Fibroblast of the aortic adventitia (primary cell): ENCODE data around the gene SNX2. TPM values are rescaled to one million over a fixed set of nuclear protein-coding genes. Genes with fewer than 3 reads are reported as not detected.

ENCODE experiments used
- DNase-seq: peaks from one replicate; pipeline ENCODE4 v3.0.0-alpha.2; 2010; ENCODE audit warnings: low read depth
- H3K4me3 ChIP-seq: 2 replicates; pipeline ENCODE4 v1.5.1; 2011; ENCODE audit warnings: low read depth, mild to moderate bottlenecking, control low read depth, low read length, moderate library complexity
- CTCF ChIP-seq: IDR thresholded peaks from 2 replicates; pipeline ENCODE4 v1.5.1; 2011; ENCODE audit warnings: mild to moderate bottlenecking, low read length, control low read depth, inconsistent platforms; ENCODE audit not compliant: insufficient read depth
- total RNA-seq: library from RNA; depleted of rRNA; stranded (reverse); fragments of >200 nt; gene quantifications from 2 replicates; pipeline ENCODE4 v1.2.3, GENCODE V29; 2012; ENCODE audit warnings: low replicate concordance

SNX2 gene
- total RNA-seq, 1 donor = 89.4 TPM

- no peak for DNase-seq
- no peak for TF ChIP-seq CTCF
- no peak overlapping the region for H3K4me3 ChIP-seq
Measured at GRCh38 chr5:122741681-122742080, 33.2 kb upstream of the SNX2 start.

- DNase-seq = no peak
- no peak overlapping the region for H3K4me3 ChIP-seq
- TF ChIP-seq CTCF = no peak
Measured at GRCh38 chr5:122743261-122743660, 31.6 kb upstream of the SNX2 start.

- no peak for TF ChIP-seq CTCF
- no peak overlapping the region for H3K4me3 ChIP-seq
- no peak for DNase-seq
Measured at GRCh38 chr5:122745597-122745996, 29.3 kb upstream of the SNX2 start.

- no peak for TF ChIP-seq CTCF
- DNase-seq = peak; percentile 44
- H3K4me3 ChIP-seq = no peak overlapping the region
Measured at GRCh38 chr5:122749886-122750285, 25.0 kb upstream of the SNX2 start.

GRCh38 chr5:122751293-122751782 lies 23.5 kb upstream of the SNX2 start:
- peak; percentile 67 for DNase-seq
- no peak for TF ChIP-seq CTCF
- H3K4me3 ChIP-seq = no peak overlapping the region

- DNase-seq = peak; percentile 47
Measured at GRCh38 chr5:122753500-122753899, 21.4 kb upstream of the SNX2 start.

More at GRCh38 chr5:122753500-122753899, 21.4 kb upstream of the SNX2 start:
- TF ChIP-seq CTCF = no peak
- H3K4me3 ChIP-seq = no peak overlapping the region
